ENCODE data around the gene ABHD1. TPM values are rescaled to one million over a fixed set of nuclear protein-coding genes. Genes with fewer than 3 reads are reported as not detected.

Gene ABHD1
- total and polyA plus RNA-seq, 4 donors: 0.08 to 0.74 (median 0.14) TPM

DNA sequence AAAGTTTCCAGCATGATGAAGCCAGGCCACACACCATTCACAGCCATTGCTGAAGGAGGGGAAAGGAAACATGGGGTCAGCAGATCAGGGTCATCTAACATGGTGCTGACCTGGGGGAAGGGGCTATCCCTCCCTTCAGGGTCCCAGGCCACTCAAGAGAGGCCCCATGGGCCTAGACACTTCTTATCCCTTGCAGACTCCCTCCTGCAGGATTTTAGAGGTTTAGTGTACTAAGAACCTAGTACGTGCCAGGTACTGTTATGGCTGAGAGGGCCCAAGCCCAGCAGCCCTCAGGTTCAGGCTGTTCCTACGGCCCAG is 28.2 kb upstream of the ABHD1 start:
- Histone ChIP-seq H3K27me3 (ENCODE audit: control insufficient read depth in 3 of 3, insufficient read depth in 3 of 3, low read length in 2 of 3) (no peaks in the 10 kb centered on the region), H3K9me3 (ENCODE audit: control insufficient read depth in 4 of 4, insufficient read depth in 3 of 4, low read length in 3 of 4) (no peaks in the 10 kb centered on the region), H3K27ac (ENCODE audit: low read depth in 1 of 2, low read length in 1 of 2) (no peak overlapping the region), H3K36me3 (ENCODE audit: control insufficient read depth in 4 of 4, insufficient read depth in 4 of 4, low read length in 4 of 4) (peaks cover 0 to 4% (median 0%) of the 10 kb centered on the region in 4 donors), H3K4me3 (no peak overlapping the region), H3K4me1 (ENCODE audit: control insufficient read depth in 5 of 5, insufficient read depth in 5 of 5, low read length in 5 of 5) (peaks cover 0 to 10% (median 7%) of the 10 kb centered on the region in 5 donors), H3K9ac (ENCODE audit: insufficient read depth in 1 of 2, low read length in 2 of 2) (no peak overlapping the region)
- ATAC-seq (ENCODE audit: insufficient read depth, low FRiP score): no peak
- no peak for DNase-seq
- 85 to 88% methylated on average over 2 of the region's 2 CpGs for WGBS, 2 donors
- TF ChIP-seq, protein P1, sequence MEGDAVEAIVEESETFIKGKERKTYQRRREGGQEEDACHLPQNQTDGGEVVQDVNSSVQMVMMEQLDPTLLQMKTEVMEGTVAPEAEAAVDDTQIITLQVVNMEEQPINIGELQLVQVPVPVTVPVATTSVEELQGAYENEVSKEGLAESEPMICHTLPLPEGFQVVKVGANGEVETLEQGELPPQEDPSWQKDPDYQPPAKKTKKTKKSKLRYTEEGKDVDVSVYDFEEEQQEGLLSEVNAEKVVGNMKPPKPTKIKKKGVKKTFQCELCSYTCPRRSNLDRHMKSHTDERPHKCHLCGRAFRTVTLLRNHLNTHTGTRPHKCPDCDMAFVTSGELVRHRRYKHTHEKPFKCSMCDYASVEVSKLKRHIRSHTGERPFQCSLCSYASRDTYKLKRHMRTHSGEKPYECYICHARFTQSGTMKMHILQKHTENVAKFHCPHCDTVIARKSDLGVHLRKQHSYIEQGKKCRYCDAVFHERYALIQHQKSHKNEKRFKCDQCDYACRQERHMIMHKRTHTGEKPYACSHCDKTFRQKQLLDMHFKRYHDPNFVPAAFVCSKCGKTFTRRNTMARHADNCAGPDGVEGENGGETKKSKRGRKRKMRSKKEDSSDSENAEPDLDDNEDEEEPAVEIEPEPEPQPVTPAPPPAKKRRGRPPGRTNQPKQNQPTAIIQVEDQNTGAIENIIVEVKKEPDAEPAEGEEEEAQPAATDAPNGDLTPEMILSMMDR (IDR thresholded peaks at IDR 0.05; ENCODE audit: control extremely low read depth, extremely low read depth): no peak

- no peak overlapping the region for H3K9ac ChIP-seq (ENCODE audit: insufficient read depth in 1 of 2, low read length in 2 of 2)
Observed at GRCh38 chr2:27095745-27096651, 27.6 kb upstream of the ABHD1 start.

DNA sequence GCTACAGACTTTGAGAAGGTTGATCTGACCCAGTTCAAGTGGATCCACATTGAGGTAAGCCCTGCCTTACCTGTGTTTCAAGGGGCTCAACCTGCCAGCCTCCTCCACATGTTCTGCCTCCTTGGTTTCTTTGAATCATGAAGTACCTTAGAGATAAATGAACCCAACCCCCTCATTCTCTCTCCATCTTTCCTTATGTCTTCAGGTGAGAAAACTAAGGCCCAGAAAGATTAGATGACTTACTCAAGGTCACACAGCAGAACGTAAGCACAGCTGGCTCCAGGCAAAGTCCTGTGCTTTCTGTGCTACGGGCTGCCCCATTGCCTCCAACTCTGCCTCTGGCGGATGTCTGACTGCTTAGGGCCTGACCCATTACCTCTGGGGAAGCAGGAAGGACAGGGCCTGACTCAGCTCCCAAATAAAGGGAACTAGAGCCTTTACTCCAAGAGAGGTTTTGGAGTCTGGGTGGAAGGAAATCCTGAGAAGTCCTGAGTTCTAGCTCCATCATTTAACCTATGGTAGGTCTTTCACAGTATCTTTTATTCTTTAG is 26.8 kb upstream of the ABHD1 start:
- Histone ChIP-seq H3K4me3 (no peak overlapping the region), H3K27me3 (ENCODE audit: control insufficient read depth in 3 of 3, insufficient read depth in 3 of 3, low read length in 2 of 3) (no peaks in the 10 kb centered on the region), H3K9ac (ENCODE audit: insufficient read depth in 1 of 2, low read length in 2 of 2) (no peak overlapping the region), H3K36me3 (ENCODE audit: control insufficient read depth in 4 of 4, insufficient read depth in 4 of 4, low read length in 4 of 4) (peaks cover 0 to 2% (median 0%) of the 10 kb centered on the region in 4 donors), H3K27ac (ENCODE audit: low read depth in 1 of 2, low read length in 1 of 2) (peak overlapping the region in 1 of 2 donors; percentile 5), H3K4me1 (ENCODE audit: control insufficient read depth in 5 of 5, insufficient read depth in 5 of 5, low read length in 5 of 5) (peaks cover 0 to 10% (median 7%) of the 10 kb centered on the region in 5 donors), H3K9me3 (ENCODE audit: control insufficient read depth in 4 of 4, insufficient read depth in 3 of 4, low read length in 3 of 4) (no peaks in the 10 kb centered on the region)
- no peak for DNase-seq
- ATAC-seq (ENCODE audit: insufficient read depth, low FRiP score): no peak
- WGBS, 2 donors: 53 to 74% methylated on average over 3 of the region's 3 CpGs
- TF ChIP-seq, protein P1 (IDR thresholded peaks at IDR 0.05; ENCODE audit: control extremely low read depth, extremely low read depth): no peak

More at GRCh38 chr2:27095745-27096651, 27.6 kb upstream of the ABHD1 start:
- peak overlapping the region in 1 of 2 donors; percentile 17 for H3K27ac ChIP-seq (ENCODE audit: low read depth in 1 of 2, low read length in 1 of 2)
- H3K27me3 ChIP-seq (ENCODE audit: control insufficient read depth in 3 of 3, insufficient read depth in 3 of 3, low read length in 2 of 3): no peaks in the 10 kb centered on the region
- TF ChIP-seq, protein P1 (IDR thresholded peaks at IDR 0.05; ENCODE audit: control extremely low read depth, extremely low read depth): no peak
- peaks cover 0 to 10% (median 7%) of the 10 kb centered on the region in 5 donors for H3K4me1 ChIP-seq (ENCODE audit: control insufficient read depth in 5 of 5, insufficient read depth in 5 of 5, low read length in 5 of 5)
- no peaks in the 10 kb centered on the region for H3K9me3 ChIP-seq (ENCODE audit: control insufficient read depth in 4 of 4, insufficient read depth in 3 of 4, low read length in 3 of 4)
- ATAC-seq (ENCODE audit: insufficient read depth, low FRiP score) (peak; percentile 73), DNase-seq (peak; percentile 67 to 78 (median 74))
- H3K4me3 ChIP-seq: peak overlapping the region; percentile 1
- H3K36me3 ChIP-seq (ENCODE audit: control insufficient read depth in 4 of 4, insufficient read depth in 4 of 4, low read length in 4 of 4): peaks cover 0 to 4% (median 0%) of the 10 kb centered on the region in 4 donors
- WGBS, 2 donors: 25 to 26% methylated on average over 18 of the region's 18 CpGs
